Psoas muscle (tissue), 8 donors: Measurements from ENCODE around the gene PSEN1. TPM values are rescaled to one million over a fixed set of nuclear protein-coding genes. Genes with fewer than 3 reads are reported as not detected.

ENCODE experiments used
- ATAC-seq, 4 donors: fragments of 200-7000 bp; cut with Tn5 transposase; one replicate each; pipeline ENCODE4 v1.9.1; 2020; ENCODE audit warnings: moderate library complexity in 3 of 4, mild to moderate bottlenecking in 2 of 4
- DNase-seq, 2 donors: peaks; one replicate each; pipeline ENCODE4 v3.0.0-alpha.2; 2020
- H3K27ac ChIP-seq: fragments of 200-600 bp; one replicate; pipeline ENCODE4 v1.8.0; 2022
- H3K27me3 ChIP-seq, 3 donors: fragments of 200-600 bp in 1 of 3; one replicate each; pipeline versions ENCODE4 v1.6.1 to v1.8.0; 2013 to 2022; ENCODE audit warnings: low read length in 2 of 3, mild to moderate bottlenecking in 2 of 3, moderate library complexity in 1 of 3; ENCODE audit not compliant: insufficient read depth in 3 of 3
- H3K36me3 ChIP-seq, 2 donors: fragments of 200-600 bp in 1 of 2; one replicate each; pipeline versions ENCODE4 v1.6.1 to v1.8.0; 2013 to 2022; ENCODE audit warnings: low read depth in 1 of 2, mild to moderate bottlenecking in 1 of 2, moderate library complexity in 1 of 2; ENCODE audit not compliant: insufficient read depth in 1 of 2
- H3K4me1 ChIP-seq: fragments of 200-600 bp; one replicate; pipeline ENCODE4 v1.8.0; 2022
- H3K4me3 ChIP-seq: fragments of 200-600 bp; one replicate; pipeline ENCODE4 v1.8.0; 2022; ENCODE audit warnings: mild to moderate bottlenecking
- H3K9me3 ChIP-seq: fragments of 200-600 bp; one replicate; pipeline ENCODE4 v1.8.0; 2022
- WGBS, 3 donors: extraction: QIAGEN DNeasy Blood & Tissue Kit; methylation state at CpG; one replicate each; pipeline versions ENCODE4 v1.1.6 to v1.1.7; 2013; 5-methylcytosine and 5-hydroxymethylcytosine counted together
- intact Hi-C, 2 donors: fragments of 100-400 bp; cut with DNase I; formaldehyde crosslinking; loops; one replicate each; pipeline versions ENCODE4 v1.11.0 to v1.14.2; 2022
- polyA plus RNA-seq, 3 donors: library from polyadenylated mRNA; stranded (reverse); fragments of 200-250 nt; gene quantifications; one replicate each; pipeline ENCODE4 v1.2.3, GENCODE V29; 2013
- total RNA-seq, 4 donors: library from RNA; stranded (reverse); fragmentation: NEBNext Ultra II Directional in 2 of 4; extraction: Animal tissue kit (Norgen Biotek cat#: 25700) in 2 of 4; gene quantifications; one replicate each; pipeline versions ENCODE4 v1.2.1 to v1.2.4, GENCODE V29; 2021 to 2023
- TF ChIP-seq, protein P1 (sequence below): fragments of 200-600 bp; IDR thresholded peaks from one replicate; pipeline ENCODE4 v1.8.0; 2022; ENCODE audit warnings: antibody characterized with exemption
- donor health status: healthy with polysubstance abuse.
- donor health status: DM: no; HTN: no; CAD: no; lungs with moderate emphysema.
- donor health status: Bipolar disorder and iron deficiency.
- donor health status: healthy.
- donor health status: DM: yes; HTN: yes; CAD: no.
- donor health status: DM: no; HTN: no; CAD: no.
- donor health status: DM: no; HTN: no; CAD: no.
- donor health status: DM: yes; HTN: yes; CAD: no.

PSEN1 gene
- total and polyA plus RNA-seq, 7 donors = 14.2 to 32.5 (median 19.1) TPM

DNA sequence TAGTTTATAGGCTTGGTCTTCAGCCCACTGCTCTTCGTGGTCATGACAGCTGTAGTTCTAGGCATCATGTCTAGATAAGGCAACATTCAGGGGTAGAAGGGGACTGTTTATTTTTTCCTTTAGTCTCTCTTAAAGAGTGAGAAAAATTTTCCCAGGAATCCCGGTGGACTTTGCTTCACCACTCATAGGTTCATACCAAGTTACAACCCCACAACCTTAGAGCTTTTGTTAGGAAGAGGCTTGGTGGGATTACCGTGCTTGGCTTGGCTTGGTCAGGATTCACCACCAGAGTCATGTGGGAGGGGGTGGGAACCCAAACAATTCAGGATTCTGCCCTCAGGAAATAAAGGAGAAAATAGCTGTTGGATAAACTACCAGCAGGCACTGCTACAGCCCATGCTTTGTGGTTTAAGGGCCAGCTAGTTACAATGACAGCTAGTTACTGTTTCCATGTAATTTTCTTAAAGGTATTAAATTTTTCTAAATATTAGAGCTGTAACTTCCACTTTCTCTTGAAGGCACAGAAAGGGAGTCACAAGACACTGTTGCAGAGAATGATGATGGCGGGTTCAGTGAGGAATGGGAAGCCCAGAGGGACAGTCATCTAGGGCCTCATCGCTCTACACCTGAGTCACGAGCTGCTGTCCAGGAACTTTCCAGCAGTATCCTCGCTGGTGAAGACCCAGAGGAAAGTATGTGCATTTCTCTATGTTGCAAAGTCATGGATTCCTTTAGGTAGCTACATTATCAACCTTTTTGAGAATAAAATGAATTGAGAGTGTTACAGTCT, 75.1 kb downstream of the PSEN1 start:
- DNase-seq (no peak), ATAC-seq (no peak)
- Histone ChIP-seq H3K36me3 (peaks cover 6 to 82% of the 10 kb centered on the region in 2 donors), H3K4me1 (no peaks in the 10 kb centered on the region), H3K4me3 (no peak overlapping the region), H3K27ac (no peak overlapping the region), H3K27me3 (no peaks in the 10 kb centered on the region), H3K9me3 (no peaks in the 10 kb centered on the region)
- TF ChIP-seq, protein P1, sequence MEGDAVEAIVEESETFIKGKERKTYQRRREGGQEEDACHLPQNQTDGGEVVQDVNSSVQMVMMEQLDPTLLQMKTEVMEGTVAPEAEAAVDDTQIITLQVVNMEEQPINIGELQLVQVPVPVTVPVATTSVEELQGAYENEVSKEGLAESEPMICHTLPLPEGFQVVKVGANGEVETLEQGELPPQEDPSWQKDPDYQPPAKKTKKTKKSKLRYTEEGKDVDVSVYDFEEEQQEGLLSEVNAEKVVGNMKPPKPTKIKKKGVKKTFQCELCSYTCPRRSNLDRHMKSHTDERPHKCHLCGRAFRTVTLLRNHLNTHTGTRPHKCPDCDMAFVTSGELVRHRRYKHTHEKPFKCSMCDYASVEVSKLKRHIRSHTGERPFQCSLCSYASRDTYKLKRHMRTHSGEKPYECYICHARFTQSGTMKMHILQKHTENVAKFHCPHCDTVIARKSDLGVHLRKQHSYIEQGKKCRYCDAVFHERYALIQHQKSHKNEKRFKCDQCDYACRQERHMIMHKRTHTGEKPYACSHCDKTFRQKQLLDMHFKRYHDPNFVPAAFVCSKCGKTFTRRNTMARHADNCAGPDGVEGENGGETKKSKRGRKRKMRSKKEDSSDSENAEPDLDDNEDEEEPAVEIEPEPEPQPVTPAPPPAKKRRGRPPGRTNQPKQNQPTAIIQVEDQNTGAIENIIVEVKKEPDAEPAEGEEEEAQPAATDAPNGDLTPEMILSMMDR = no peak
- intact Hi-C loops = no loop called here
- WGBS, 3 donors = 82 to 93% (median 89%) methylated on average over 7 of the region's 7 CpGs

GRCh38 chr14:73216030-73216429, 79.7 kb downstream of the PSEN1 start:
- intact Hi-C loops = no loop called here
- DNase-seq (no peak), ATAC-seq (no peak)
- Histone ChIP-seq H3K4me1 (no peaks in the 10 kb centered on the region), H3K9me3 (no peaks in the 10 kb centered on the region), H3K4me3 (no peak overlapping the region), H3K27me3 (no peaks in the 10 kb centered on the region), H3K36me3 (peaks cover 15 to 89% of the 10 kb centered on the region in 2 donors), H3K27ac (no peak overlapping the region)
- 90 to 96% (median 94%) methylated on average over 2 of the region's 2 CpGs for WGBS, 3 donors
- TF ChIP-seq, protein P1 = no peak

DNA sequence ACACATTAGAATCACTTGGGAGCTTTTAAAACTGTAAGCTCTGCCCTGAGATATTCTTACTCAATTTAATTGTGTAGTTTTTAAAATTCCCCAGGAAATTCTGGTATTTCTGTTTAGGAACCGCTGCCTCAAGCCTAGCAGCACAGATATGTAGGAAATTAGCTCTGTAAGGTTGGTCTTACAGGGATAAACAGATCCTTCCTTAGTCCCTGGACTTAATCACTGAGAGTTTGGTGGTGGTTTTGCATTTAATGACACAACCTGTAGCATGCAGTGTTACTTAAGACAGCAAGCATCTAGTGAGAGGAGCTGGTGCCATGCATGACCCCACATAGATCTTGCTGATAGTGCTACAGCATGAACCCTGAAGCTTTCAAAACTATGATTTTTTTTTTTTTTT, 81.1 kb downstream of the PSEN1 start:
- Histone ChIP-seq H3K27me3 (no peaks in the 10 kb centered on the region), H3K36me3 (peaks cover 15 to 92% of the 10 kb centered on the region in 2 donors), H3K27ac (no peak overlapping the region), H3K4me1 (no peaks in the 10 kb centered on the region), H3K9me3 (no peaks in the 10 kb centered on the region), H3K4me3 (no peak overlapping the region)
- TF ChIP-seq, protein P1 = no peak
- WGBS, 3 donors = 94 to 97% (median 96%) methylated on average over 1 of the region's 1 CpG
- DNase-seq (no peak), ATAC-seq (no peak)
- intact Hi-C loops = no loop called here

- H3K9me3 ChIP-seq = no peaks in the 10 kb centered on the region
- H3K36me3 ChIP-seq = peaks cover 9 to 74% of the 10 kb centered on the region in 2 donors
- H3K27ac ChIP-seq = no peak overlapping the region
- WGBS, 3 donors = 85 to 91% (median 87%) methylated on average over 4 of the region's 4 CpGs
- no peaks in the 10 kb centered on the region for H3K27me3 ChIP-seq
- H3K4me1 ChIP-seq = no peaks in the 10 kb centered on the region
- TF ChIP-seq, protein P1 = no peak
- intact Hi-C loops = no loop called here
- H3K4me3 ChIP-seq = no peak overlapping the region
- ATAC-seq (no peak), DNase-seq (no peak)
Observed at GRCh38 chr14:73220061-73220460, 83.8 kb downstream of the PSEN1 start.

DNA sequence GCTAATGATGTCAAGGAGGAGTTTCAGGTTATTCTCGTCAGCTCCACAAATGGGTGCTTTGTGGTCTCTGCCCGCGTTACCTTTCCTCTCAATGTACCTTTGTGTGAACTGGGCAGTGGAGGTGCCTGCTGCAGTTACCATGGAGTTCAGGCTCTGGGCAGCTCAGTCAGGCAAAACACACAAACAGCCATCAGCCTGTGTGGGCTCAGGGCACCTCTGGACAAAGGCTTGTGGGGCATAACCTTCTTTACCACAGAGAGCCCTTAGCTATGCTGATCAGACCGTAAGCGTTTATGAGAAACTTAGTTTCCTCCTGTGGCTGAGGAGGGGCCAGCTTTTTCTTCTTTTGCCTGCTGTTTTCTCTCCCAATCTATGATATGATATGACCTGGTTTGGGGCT, 84.3 kb downstream of the PSEN1 start:
- intact Hi-C loops = no loop called here
- Histone ChIP-seq H3K9me3 (no peaks in the 10 kb centered on the region), H3K27ac (no peak overlapping the region), H3K27me3 (no peaks in the 10 kb centered on the region), H3K4me1 (no peaks in the 10 kb centered on the region), H3K4me3 (no peak overlapping the region), H3K36me3 (peaks cover 9 to 71% of the 10 kb centered on the region in 2 donors)
- ATAC-seq (no peak), DNase-seq (no peak)
- TF ChIP-seq, protein P1 = no peak
- 95 to 97% (median 95%) methylated on average over 5 of the region's 5 CpGs for WGBS, 3 donors
